ENCODE measurements around the gene RERG.

DNA sequence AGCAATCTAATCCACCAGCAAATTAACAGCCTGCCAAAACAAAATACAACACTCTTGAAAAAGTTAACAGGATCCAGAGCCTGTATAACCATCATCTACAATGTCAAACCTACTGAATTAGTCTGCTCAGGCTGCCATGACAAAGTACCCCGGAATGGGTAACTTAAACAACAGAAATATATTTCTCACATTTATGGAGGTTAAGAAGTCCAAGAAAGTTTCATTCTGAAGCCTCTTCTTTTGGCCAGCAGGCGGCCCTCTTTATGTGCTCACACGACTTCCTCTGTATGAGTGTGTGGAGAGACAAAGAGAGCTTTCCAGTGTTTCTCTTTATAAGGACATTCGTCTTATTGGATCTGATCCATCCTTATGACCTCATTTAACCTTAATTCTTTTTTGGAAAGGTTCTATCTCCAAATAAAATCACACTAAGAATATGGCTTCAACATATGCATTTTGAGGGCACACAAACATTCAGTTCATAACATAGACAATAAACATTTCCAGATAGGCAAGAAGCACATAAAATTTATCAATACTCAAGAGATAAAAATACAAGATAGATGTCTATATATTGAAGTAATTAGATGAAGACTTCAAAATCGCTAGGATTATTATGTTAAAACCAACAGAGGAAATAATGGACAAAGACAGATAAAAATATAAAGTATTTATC lies 5.9 kb upstream of the RERG start:
- TF ChIP-seq REST (IDR thresholded peaks at IDR 0.05; ENCODE audit: borderline replicate concordance) (no peak), EP300 (conservative IDR thresholded peaks at IDR 0.05; ENCODE audit: poor library complexity, severe bottlenecking) (no peak), CTCF (IDR thresholded peaks at IDR 0.05; ENCODE audit: poor library complexity, severe bottlenecking) (peak; percentile 37), EZH2 (IDR thresholded peaks at IDR 0.05; ENCODE audit: borderline replicate concordance, insufficient read depth, low read length, poor library complexity, severe bottlenecking) (no peak), TAF1 (IDR thresholded peaks at IDR 0.05; ENCODE audit: low read depth) (no peak)

Measured in neural cell (in vitro differentiated cells).